ENCODE results near the gene PARD6B. TPM values are rescaled to one million over a fixed set of nuclear protein-coding genes. Genes with fewer than 3 reads are reported as not detected.

Gene PARD6B
- total RNA-seq: 10.7 and 19.0 TPM in 2 replicates

GRCh38 chr20:50731055-50731929, at the start of gene PARD6B:
TSS of gene PARD6B (plus strand) at chr20:50731580. CDS start at chr20:50731787, 207 bp downstream.

GRCh38 chr20:50690650-50691572, 40.5 kb upstream of the PARD6B start, which contains the start of gene RIPOR3:
TSS of gene RIPOR3 (minus strand) at chr20:50691542. CDS start at chr20:50691128, 414 bp downstream.

GRCh38 chr20:50794846-50795634, 63.7 kb downstream of the PARD6B start, which contains the start of gene BCAS4:
TSS of gene BCAS4 (plus strand) at chr20:50795061. CDS start at chr20:50795084, 23 bp downstream.

Other genes with a start within 250 kb of the PARD6B start
- 21.5 and 31.3 TPM in 2 replicates for gene PTPN1, start 221.2 kb upstream of the PARD6B start, total RNA-seq
- 0.64 and 2.7 TPM in 2 replicates for gene RIPOR3, start 40.0 kb upstream of the PARD6B start, total RNA-seq
- 11.1 and 14.9 TPM in 2 replicates for gene BCAS4, start 63.5 kb downstream of the PARD6B start, total RNA-seq
- gene ADNP, start 199.9 kb downstream of the PARD6B start, total RNA-seq: 22.7 and 37.9 TPM in 2 replicates
- gene DPM1, start 227.0 kb downstream of the PARD6B start, total RNA-seq: 76.5 and 83.9 TPM in 2 replicates
- gene MOCS3, start 227.2 kb downstream of the PARD6B start, total RNA-seq: 9.8 and 10.6 TPM in 2 replicates